ENCODE data around the gene GADD45B. TPM values are rescaled to one million over a fixed set of nuclear protein-coding genes. Genes with fewer than 3 reads are reported as not detected.

Gene GADD45B
- total RNA-seq, 1 experiment from 2014 or later = 16.2 TPM

- no peak overlapping the region for H3K4ac ChIP-seq (ENCODE audit: low read depth, low read length)
- no peak overlapping the region for H3K18ac ChIP-seq (ENCODE audit: insufficient read length, low read depth, low read length)
- no peak overlapping the region for H3K4me2 ChIP-seq (ENCODE audit: insufficient read depth, insufficient read length, low read length)
- H2BK15ac ChIP-seq (ENCODE audit: low read depth, low read length) = no peak overlapping the region
- no peak overlapping the region for H4K91ac ChIP-seq (ENCODE audit: insufficient read length, low read depth, low read length)
- Mint-ChIP-seq H3K27ac (no peak overlapping the region; a peak in 1 of 7 replicates), H3K36me3 (ENCODE audit: insufficient read depth in 1 of 3, low read depth in 3 of 3) (peaks cover 23 to 50% (median 49%) of the 10 kb centered on the region in 3 experiments; a peak in 6 of 7 replicates), H3K4me3 (no peak overlapping the region), H3K9me3 (no peaks in the 10 kb centered on the region; a peak in 1 of 5 replicates), H3K4me1 (no peaks in the 10 kb centered on the region), H3K27me3 (ENCODE audit: low read depth) (peaks cover 1% of the 10 kb centered on the region; the same call in 1 of the 2 replicates)
- H4K8ac ChIP-seq (replicated peaks; ENCODE audit: insufficient read length, low read depth, low read length) = no peak overlapping the region
- no peak overlapping the region for H4K5ac ChIP-seq (ENCODE audit: insufficient read length, low read depth, low read length)
- H4K20me1 ChIP-seq (ENCODE audit: control insufficient read depth, insufficient read depth, insufficient read length) = no peaks in the 10 kb centered on the region
- no peak for DNase-seq
- H2BK20ac ChIP-seq (ENCODE audit: low read depth, low read length, poor library complexity, severe bottlenecking) = no peak overlapping the region
- H3K79me1 ChIP-seq (ENCODE audit: insufficient read depth, low read depth, low read length, poor library complexity, severe bottlenecking) = no peaks in the 10 kb centered on the region
- no peak overlapping the region for H2BK12ac ChIP-seq (ENCODE audit: insufficient read length, low read depth, low read length)
- no peaks in the 10 kb centered on the region for H3K23me2 ChIP-seq (ENCODE audit: insufficient read length, low read depth, low read length, poor library complexity, severe bottlenecking)
- no peak overlapping the region for H2BK5ac ChIP-seq (ENCODE audit: insufficient read length, low read length)
- H3T11ph ChIP-seq (ENCODE audit: low read length) = no peak overlapping the region
- H3K27ac ChIP-seq (ENCODE audit: insufficient read length, low read depth, low read length) = no peak overlapping the region
- H3K9ac ChIP-seq (ENCODE audit: extremely low read depth, insufficient read length, low read length) = no peak overlapping the region
- no peak overlapping the region for H3K56ac ChIP-seq (ENCODE audit: insufficient read length, low read depth, low read length)
- H2BK120ac ChIP-seq (ENCODE audit: low read depth, low read length, poor library complexity, severe bottlenecking) = no peak overlapping the region
- no peaks in the 10 kb centered on the region for H3K4me1 ChIP-seq (ENCODE audit: insufficient read depth, low read length)
- H3K23ac ChIP-seq (ENCODE audit: insufficient read length, low read depth, low read length) = no peak overlapping the region
- H2AFZ ChIP-seq (ENCODE audit: low read length) = no peak overlapping the region
- no peaks in the 10 kb centered on the region for H3K9me3 ChIP-seq (ENCODE audit: control insufficient read depth, low read depth, low read length)
- no CpG with 5 or more reads among the region's 15 CpGs for WGBS (ENCODE audit: extremely low coverage, insufficient read length, low lambda C conversion rate)
- no peak overlapping the region for H3K14ac ChIP-seq (ENCODE audit: insufficient read depth, low read length)
- no peak for TF ChIP-seq CTCF (conservative IDR thresholded peaks at IDR 0.05)
- no peak overlapping the region for H2AK5ac ChIP-seq (ENCODE audit: insufficient read length, low read length)
- H3K27me3 ChIP-seq (ENCODE audit: insufficient read depth, low read length) = no peaks in the 10 kb centered on the region
- H3K79me2 ChIP-seq (ENCODE audit: insufficient read depth, low read length) = no peaks in the 10 kb centered on the region
Observed at GRCh38 chr19:2436926-2437325, 39.0 kb upstream of the GADD45B start.

All from H9 (cell line).